ENCODE measurements around the gene THRSP. TPM values are rescaled to one million over a fixed set of nuclear protein-coding genes. Genes with fewer than 3 reads are reported as not detected.

The THRSP gene
- polyA plus RNA-seq, 1 of the 3 experiments (the other 2 are of a cell fraction) = not detected

GRCh38 chr11:78100261-78100660 is 36.6 kb downstream of the THRSP start (continued):
- TF ChIP-seq CTCF (IDR thresholded peaks at IDR 0.05) (no peak), RCOR1 (IDR thresholded peaks at IDR 0.05; ENCODE audit: low read length) (no peak), GATA2 (CRISPR knock-in tag; IDR thresholded peaks at IDR 0.05) (no peak), FOSL2 (IDR thresholded peaks at IDR 0.05; ENCODE audit: borderline replicate concordance, low read depth) (no peak), SIN3A (IDR thresholded peaks at IDR 0.05; ENCODE audit: borderline replicate concordance, low read depth, low read length) (no peak), USF1 (IDR thresholded peaks at IDR 0.05; ENCODE audit: borderline replicate concordance, low read depth) (no peak), JUND (IDR thresholded peaks at IDR 0.05) (no peak), FOXJ3 (CRISPR knock-in tag; IDR thresholded peaks at IDR 0.05) (no peak)

GRCh38 chr11:78100676-78101472 is 37.2 kb downstream of the THRSP start:
- Histone ChIP-seq H3K9me3 (no peaks in the 10 kb centered on the region), H3K4me2 (no peak overlapping the region; the same call in 1 of the 2 replicates), H3K4me1 (ENCODE audit: control insufficient read depth in 1 of 2, insufficient read depth in 2 of 2, low read depth in 1 of 2, low read length in 1 of 2) (0 out of 4 replicates have a peak, but pooled peaks cover 0 to 8% of the 10 kb centered on the region in 2 experiments), H3K27me3 (ENCODE audit: insufficient read depth) (no peaks in the 10 kb centered on the region), H2AFZ (ENCODE audit: low read depth) (no peak overlapping the region), H3K79me2 (ENCODE audit: insufficient read depth) (no peaks in the 10 kb centered on the region), H4K20me1 (ENCODE audit: insufficient read depth) (no peaks in the 10 kb centered on the region), H3F3A (replicated peaks; ENCODE audit: insufficient read depth) (peaks cover 22% of the 10 kb centered on the region), H3K4me3 (ENCODE audit: low read depth in 2 of 2, low read length in 1 of 2) (no peak overlapping the region), H3K9ac (no peak overlapping the region), H3K27ac (ENCODE audit: low read depth in 2 of 2, low read length in 1 of 2) (peak overlapping the region; percentile 54 to 55), H3K36me3 (replicated peaks in 1 of 2; ENCODE audit: control insufficient read depth in 1 of 2, insufficient read depth in 2 of 2, low read length in 1 of 2) (peaks cover 32 to 53% of the 10 kb centered on the region in 2 experiments), H3K9me2 (no peaks in the 10 kb centered on the region)
- 72% methylated on average over 2 of the region's 2 CpGs for WGBS (ENCODE audit: low lambda C conversion rate)
- POLR2A ChIA-PET = no interaction called here
- CTCF ChIA-PET = no interaction called here
- no peak for DNase-seq
- TF ChIP-seq PBX3 (IDR thresholded peaks at IDR 0.05) (peak; percentile 41; the same call in 1 of the 2 replicates), YY1 (IDR thresholded peaks at IDR 0.05; ENCODE audit: low read depth) (no peak), USF2 (IDR thresholded peaks at IDR 0.05; ENCODE audit: borderline replicate concordance, low read depth, low read length) (no peak), TCF12 (IDR thresholded peaks at IDR 0.05) (0 out of 2 replicates have a peak, but pooled peaks have one; percentile 5), FOXM1 (IDR thresholded peaks at IDR 0.05; ENCODE audit: low read depth) (no peak), FOSL2 (IDR thresholded peaks at IDR 0.05; ENCODE audit: borderline replicate concordance, low read depth) (peak; percentile 45; the same call in 1 of the 2 replicates)

All from SK-N-SH (cell line).